CD4-positive, alpha-beta T cell treated with Interleukin-4 for 1 hour (primary cell): Measurements from ENCODE around the gene NEK10.

ENCODE experiments used
- DNase-seq, 2 donors: peaks; one replicate each; pipeline ENCODE4 v3.0.0-alpha.2; 2020 to 2022

NEK10 gene

DNA sequence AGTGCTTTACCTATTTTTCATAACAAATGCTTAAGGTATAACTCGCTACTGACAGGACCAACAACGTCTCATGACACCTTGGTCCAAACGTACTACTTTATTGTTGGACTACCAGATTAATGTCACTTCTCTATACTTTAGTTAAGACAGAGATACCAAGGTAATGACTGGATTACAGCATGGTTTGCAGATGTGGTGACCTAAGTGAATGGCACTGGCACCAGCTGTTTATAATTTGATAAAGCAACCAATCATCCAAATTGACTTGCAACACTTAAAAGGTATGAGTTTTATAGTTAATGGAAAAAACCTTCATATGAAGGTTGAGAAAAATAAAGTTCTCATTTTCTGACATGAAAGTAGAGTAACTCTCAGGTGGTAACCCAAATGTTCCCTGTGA is 209.0 kb downstream of the NEK10 start:
- DNase-seq = no peak

DNA sequence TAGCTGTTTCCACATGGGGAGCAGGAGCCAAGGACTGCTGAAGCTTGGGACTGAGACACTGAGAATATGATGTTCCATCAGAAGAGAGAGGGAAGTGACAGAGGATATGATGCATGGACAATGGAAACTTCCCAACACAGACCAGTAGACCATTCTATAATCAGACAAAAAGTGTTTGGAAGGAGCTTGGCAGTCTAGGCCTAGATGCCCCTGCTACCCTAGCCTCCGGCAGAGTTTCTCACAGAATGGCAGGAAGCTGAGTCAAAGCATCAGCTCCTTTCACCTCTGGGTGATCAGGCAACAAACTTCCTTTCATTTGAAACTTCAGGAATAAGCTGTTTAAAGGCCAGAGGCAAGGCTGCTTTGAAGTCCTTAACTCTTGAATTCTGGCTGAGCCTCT is 222.0 kb downstream of the NEK10 start:
- no peak for DNase-seq

DNA sequence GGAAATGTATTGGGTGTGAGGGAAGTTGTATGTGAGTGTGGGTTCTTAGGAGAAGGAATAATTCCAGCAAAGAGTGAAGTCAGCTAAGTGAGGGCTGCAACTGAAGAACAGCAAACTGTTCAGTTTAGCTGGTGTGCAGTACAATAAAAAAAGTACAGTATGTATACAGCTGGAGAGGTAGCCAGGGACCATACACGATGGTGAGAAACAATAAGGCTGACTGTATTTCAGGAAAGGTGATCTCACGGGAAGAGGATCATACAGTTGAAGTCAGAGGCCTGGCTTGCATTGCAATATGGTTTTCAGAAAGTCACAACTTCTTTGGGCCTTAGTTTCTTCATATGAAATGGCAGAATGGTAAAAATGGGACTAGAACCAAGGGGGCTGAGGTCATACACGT is 222.4 kb downstream of the NEK10 start:
- no peak for DNase-seq

DNA sequence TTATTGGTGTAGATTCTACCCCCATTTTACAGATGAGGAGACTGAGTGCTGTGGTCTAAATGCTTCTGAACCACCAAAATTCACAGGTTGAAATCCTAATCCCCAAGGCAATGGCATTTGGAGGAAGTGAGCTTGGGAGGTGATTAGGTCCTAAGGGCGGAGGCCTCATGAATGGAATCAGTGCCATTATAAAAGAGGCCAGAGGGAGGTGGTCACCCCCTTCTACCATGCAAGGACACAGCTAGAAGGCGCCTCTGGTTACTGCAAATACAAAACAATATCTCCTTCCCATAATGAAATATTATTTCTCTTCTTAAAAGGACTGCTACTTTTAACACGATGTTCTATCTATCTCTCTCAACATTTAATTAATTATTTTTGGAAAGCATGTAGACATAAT is 223.5 kb downstream of the NEK10 start:
- no peak for DNase-seq

DNA sequence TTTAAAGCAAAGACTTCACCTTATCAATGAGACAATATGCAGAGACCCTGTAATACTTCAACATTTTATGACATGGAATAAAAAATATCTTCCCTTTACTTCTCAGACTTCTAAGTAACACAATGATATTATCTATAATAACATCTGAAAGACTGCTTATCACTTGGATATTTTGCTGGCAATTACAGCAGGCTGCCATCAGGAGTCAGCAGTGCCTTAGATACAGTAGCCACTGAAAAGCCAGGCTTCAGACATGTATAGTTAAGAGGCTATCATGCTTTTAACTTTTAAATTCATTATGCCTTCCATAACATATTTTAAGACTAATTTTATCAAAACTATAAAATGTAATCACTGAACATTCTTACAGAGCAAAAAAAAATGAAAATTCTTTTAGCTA is 227.5 kb downstream of the NEK10 start:
- no peak for DNase-seq

DNA sequence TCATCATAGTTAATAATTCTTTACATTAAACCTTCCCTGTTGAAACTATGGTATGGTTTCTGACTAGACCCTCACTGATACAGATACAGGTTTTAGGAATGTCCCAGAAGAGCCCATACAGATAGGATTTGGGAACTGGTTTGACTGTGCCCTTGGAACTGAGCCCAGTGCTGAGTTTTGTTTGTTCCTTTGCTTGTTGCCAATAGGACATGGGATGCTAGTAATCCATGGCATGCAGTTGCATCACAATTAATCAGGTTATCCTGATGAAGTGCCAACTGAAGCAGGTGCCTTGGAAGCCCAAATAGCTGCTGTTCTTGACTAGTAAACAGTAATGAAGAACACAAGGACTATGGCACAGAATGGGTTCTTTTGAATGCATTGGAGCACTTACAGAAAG is 230.6 kb downstream of the NEK10 start:
- no peak for DNase-seq

DNA sequence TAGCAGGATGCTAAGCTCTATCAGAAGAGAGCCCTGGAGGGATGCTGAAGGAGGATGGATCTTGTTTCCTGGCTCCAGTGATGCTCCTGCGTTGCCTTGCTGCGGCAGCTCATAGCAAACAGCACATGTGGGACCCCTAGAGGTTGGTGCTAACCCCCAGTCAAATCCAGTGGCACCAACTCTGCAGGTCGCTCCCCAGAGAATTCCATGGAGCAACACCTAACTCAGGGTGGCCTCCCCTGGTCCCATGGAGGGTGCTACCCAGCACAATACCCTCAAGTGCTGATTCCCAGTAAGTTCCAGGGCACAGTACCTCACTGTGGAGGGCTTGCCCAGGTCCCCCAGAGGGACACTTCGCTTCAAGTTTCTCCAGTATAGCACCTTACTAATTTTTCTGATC is 231.2 kb downstream of the NEK10 start:
- DNase-seq = no peak

DNA sequence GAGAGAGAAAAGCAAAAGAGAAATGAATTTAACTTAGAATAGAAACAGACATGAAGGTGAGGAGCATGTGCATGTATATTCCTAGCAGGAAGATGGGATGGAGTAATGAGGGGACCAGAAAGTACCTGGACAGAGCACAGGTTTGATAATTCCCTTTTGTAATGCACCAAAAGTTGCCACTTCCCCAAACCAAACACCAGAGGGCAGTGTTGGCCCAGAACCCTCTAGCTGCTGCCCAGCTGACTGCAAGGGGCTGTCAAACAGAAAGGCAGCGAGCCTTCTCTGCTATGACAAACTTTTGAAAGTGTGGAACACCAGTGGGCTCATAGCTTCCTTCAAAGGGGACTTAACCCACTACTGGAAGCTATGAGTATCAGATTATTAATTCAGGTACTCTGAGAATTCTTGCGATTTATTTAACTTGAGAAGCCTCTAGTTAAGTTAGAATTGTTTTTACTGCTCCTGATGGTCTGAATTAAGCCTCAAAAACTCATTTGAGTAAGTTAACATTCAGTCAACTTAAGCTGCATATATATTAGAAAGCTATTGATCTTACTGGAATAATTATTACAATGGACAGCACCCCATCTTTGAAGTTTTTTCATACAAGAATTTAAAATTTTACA is 234.9 kb downstream of the NEK10 start:
- DNase-seq = peak; percentile 49 to 57

DNA sequence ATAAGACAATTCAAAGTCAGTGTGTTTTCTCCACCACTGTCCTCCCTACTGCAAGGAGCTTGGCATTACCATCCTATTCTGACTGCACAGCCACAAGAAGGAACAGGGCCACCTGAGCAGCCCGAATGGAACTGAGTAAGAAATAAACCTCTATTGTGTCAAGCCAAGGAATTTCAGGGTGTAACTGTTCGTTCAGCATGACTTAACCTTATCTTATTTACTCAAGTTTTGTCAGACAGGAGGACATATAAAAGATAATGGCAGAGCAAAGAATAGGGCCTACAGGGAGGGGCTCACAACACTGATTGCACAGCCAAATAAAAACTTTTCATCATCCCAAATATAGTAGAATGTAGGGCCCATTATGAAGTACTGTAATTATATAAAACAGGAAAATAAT is 236.1 kb downstream of the NEK10 start:
- no peak for DNase-seq

DNA sequence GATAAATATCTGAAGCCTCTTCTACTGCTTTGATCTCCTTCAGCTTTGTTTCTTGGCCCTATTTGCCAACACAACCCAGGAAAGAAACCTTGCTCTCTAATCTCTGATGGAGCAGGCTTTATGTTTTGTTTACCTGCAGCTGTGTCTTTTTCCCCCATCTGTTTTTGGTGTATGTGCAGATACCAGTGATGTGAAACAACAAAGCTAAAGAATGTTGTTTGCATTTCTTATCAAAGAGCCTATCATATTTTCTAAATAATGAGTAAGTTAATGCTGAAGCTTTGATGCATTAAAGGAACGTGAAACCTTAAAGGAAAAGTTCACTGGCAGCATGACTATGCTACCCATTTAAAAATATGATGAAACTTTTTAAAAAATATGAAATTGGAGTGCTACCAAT is 238.4 kb downstream of the NEK10 start:
- DNase-seq = no peak

DNA sequence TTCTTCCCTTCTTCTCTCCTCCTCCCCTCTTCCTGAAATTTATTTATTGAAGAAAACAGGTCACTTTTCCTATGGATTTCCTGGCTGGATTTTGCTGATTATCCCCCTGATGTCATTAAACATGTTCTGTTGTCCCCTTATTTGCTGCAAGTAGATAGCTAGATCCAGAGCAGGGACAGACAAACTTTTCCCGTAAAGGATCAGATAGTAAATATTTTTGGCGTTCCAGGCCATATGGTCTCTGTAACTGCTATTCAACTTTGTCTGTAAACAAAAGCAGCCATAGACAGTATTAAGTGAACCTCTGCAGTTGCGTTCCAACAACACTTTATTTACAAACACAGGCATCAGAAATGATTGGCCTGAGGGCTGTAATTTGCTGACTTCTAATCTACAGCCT is 241.3 kb downstream of the NEK10 start:
- no peak for DNase-seq

DNA sequence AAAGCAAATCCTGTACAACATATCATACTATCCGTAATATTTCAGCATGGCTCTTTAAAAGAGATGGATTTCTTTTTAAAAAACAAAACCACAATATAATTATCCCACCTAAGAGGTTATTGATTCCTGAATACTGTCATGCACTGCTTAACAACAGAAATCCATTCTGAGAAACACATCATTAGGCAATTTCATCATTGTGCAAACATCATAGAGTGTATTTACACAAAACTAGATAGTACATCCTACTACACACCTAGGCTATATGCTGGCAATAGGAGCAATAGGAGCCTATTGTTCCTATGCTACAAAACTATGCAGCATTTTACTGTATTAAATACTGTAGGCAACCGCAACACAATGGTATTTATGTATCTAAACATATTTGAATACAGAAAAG is 242.0 kb downstream of the NEK10 start:
- no peak for DNase-seq

DNA sequence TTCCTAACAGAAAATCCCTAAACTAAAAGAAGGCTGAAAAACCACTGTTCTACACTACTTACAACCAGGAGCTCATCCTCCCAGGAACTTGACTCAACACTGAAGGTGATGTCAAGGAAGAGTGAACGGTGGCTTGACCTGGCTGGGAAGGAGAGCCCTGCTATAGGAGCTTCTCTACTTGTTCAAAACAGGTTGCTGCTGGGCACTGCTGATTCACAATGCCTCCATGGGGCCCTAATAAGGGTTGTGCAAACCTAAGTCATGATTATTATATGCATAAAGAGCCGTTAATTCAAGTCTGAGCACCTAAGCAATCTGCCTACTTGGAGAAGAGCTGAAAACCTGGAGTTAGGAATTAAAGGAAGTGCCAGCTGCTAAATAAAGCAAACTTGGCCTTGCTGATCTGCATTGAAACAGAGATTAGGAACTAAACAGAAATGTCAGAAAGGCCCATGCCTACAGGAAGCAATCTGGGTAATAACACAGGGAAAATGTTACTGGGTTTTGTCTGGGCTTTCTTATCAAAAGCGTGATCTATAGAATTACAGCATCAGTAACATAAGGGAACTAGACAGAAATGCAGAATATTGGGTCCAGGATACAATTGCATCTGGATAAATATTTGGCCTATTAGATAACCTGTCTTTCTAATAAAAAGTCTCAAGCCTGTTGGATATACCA is 243.2 kb downstream of the NEK10 start:
- DNase-seq = no peak

DNA sequence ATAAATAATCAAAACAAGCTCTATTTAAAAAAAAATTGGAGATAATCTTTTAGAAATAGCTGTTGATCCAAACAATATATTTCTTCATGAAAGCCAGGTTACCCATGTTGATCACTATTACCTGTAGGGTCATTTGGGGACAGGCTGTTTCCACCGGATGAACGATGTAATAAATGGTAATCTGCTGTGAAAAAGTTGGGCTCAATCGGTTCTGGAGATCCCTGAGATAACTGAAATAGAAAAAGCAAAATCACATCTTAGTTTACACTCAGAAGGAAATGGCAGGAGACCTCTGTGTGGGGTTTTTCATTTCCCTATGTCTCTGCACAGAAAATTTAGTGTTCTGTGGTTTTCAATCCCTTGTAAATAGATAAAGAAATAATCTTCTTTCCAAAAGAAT is 249.5 kb downstream of the NEK10 start:
- no peak for DNase-seq

DNA sequence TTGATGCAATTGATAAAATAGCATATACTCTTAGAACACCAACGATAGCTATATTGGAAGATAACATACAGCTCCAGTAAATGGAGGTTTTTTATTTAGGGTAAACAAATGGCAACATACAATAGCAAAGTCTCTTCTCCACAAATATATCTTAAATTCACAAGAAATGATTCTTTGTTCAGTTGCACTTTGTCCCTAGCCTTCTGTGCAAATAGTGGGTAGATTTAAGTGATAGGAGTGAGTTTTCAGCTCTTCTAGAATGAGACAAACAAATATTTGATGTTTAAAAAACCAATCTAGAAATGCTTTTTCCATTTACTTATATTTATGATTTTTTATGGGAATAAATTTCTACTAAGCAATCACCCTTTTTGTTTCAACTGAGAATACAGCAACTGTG is 253.8 kb downstream of the NEK10 start:
- no peak for DNase-seq

DNA sequence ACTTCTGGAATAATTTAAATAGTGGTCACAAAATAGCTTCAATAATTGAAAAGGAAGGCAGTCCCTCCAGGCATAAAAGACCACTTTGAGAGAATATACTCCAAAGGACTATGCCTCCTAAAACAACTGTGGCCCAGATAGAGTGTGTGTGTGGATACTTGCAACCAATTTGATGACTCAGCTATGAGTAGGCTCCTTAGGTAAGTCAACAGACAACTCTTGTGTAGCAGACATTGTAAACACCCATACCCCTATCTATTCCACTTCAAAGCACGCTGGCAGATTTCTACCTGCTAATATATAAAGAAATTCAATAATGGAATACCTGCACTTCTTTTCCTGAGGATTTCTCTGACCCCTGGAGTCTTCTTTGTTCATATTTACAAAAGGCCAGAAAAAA is 254.5 kb downstream of the NEK10 start:
- no peak for DNase-seq

DNA sequence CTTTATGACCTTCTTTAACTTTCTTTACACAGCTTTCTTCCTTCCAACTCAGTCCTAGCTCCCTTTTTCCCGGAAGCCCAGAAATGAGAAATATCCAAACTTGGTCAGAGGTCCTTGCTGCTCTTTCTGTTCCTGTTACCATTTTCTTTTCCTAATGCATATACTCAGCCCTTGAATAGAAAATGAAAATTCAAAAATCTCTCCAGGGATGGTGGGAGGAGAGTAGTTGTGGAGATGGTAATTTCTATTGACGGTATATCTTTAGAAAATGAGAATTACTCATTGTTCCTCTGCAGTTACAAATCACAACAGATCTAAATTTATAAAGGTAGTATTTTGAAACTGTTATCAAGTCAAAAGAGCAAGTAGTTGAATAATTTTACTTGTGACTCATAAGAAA is 255.1 kb downstream of the NEK10 start:
- no peak for DNase-seq

DNA sequence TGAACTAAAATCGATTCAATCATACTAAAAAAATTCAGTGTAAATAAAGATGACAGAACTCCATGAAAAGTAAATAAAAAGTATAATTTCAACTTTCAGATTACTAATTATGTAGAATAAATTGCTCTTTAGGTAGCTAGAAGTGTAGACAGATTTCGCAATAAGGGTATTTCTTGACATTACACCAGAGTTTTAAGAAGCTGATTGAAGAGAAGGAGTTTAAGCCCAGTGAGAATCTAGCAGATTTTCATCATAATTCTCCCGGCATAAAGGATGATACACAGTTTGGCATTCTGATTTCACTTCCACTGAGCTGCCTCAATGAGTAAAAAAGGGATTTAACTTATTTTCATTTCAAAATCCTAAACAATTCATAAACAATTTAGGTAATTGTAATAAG is 259.2 kb downstream of the NEK10 start:
- DNase-seq = no peak

DNA sequence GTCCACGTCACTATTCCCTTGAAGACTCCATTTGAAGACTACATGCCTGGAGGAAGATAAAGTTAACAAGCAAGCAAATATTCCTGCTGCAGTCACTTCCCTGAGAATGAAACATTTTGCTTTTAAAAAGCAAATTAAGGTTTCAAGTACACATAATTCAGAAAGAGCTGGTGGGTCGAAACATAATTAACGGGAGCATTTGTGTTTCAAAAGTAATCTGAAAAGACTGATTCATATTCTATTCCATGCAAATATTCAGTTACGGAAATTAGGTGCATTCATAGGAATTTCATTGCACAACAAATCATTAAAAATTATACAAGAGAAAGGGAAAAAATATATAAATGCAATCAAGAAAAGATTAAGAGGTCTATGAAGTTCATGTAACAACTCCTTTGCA is 260.9 kb downstream of the NEK10 start:
- no peak for DNase-seq

DNA sequence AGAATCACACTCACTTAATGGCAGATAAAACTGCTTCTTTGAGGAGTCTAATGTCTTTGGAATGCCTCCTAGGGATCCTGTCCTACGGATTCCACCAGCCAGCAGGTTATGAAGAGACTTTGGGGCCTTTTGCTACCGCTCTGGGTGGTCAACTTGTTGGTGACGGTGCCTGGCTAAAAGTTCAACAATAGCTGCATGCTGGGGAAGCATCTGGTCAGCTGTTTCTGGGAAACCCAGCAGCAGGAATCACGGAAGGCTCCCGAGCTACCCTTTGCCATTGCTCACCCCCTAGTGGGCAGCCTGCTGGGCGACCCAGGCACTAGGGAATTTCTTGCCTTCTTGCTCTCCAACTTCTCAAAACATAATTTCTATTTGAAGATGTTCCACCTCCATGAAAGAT is 263.3 kb downstream of the NEK10 start:
- no peak for DNase-seq

DNA sequence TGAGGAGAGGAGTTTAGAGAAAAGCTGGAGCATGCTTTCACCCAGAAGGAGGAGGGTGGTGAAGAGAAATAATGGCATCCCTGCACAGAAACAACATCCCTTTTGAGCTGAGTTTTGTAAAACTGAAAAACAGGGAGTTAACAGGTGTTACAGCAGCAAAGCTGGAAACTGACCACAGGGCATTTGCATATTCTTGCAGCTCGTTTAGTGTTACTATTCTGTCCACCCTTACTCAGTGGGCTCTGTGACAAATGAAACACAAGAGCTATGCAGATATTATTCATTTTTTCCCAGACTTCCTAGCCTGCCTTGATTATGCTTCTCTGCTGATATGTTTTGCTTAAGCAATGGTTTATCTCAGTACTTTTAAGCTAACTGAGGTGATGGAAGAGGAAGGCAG is 272.0 kb downstream of the NEK10 start:
- no peak for DNase-seq

DNA sequence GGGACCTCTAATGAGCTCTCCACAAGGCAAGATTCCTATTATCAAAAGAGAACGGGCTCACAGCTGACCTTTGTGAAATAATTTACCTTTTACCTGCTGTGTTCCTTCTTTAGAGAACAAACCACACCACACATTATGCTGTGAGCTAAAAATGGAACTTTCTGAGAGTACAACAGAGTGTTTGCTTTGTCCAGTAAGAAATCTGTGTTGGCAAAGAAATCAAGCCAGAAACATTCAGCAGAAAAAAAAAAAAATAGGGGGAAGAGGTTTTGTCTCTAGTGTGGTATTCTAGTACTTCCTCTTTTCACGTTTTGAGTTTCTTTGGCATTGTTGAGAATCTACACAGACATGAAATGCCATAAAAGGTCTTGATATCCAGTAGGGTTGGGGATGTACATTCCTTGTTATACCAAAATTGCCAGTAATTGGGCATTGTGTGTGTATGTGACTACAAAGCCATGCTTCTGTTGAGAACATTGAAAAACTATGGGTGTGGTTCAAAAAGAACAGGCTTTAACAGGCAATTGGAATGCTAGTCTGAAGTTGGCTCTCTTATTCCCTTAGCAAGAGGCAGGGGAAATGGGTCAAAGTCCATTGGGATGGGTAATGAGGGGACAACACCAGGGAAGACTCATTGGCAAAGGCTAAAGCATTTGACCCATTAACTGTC is 273.5 kb downstream of the NEK10 start:
- no peak for DNase-seq

DNA sequence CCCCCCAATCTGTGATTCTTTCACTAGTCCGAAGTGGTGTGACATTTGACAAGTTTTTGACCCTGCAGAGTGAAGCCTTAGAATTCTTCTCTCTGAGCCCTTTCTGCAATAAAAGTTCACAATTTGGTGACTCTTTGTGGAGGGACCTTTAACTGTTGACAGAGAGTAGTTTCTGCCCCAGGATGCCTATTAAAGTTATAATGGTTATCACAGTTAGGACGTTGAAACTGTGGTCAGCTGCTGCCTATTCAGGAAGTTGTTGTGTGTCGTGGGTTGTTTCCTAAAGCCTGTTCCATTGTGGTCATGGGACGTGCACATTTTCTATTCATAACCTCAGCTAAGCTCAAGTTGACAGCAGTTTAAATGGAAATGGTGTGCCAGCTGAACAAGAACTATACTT is 274.5 kb downstream of the NEK10 start:
- DNase-seq = no peak

DNA sequence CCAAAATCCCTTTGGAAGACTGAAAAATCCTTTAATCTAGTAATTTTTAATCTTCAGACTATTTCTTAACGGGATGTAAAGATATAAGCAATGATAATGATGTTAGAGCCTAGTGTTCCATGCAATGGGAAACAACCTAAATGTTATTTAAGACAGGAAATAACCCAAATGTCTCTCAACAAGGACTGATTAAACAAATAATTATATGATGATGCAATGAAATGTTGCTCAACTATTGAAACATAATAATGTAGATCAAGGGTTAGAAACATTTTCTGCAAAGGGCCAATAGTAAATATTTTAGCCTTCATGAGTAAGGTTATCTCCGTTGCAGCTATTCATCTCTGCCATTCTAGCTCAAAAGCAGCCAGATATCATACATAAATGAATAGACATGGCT is 275.4 kb downstream of the NEK10 start:
- no peak for DNase-seq
